HCT116 (cell line): ENCODE measurements around the gene CDR2L. TPM values are rescaled to one million over a fixed set of nuclear protein-coding genes. Genes with fewer than 3 reads are reported as not detected.

ENCODE experiments used
- ATAC-seq: fragments of 200-7000 bp; cut with Tn5 transposase; 2 replicates; pipeline ENCODE4 v1.9.1; 2020; ENCODE audit warnings: mild to moderate bottlenecking, moderate library complexity
- BruUV-seq: library from RNA; stranded (reverse); fragments of 400-500 nt; replicated peaks from 2 replicates; lab custom pipeline; 2021; lab: Mats Ljungman, UMichigan
- CTCF ChIA-PET: fragments of 300-600 bp; sonication (Branson Sonifier 250); formaldehyde crosslinking; loops from one replicate; lab custom pipeline; 2021; ENCODE audit warnings: antibody characterized with exemption; lab: Charles Lee
- POLR2A ChIA-PET: fragments of 300-600, 350-600 bp; sonication (Branson Sonifier 250); formaldehyde crosslinking; loops from one replicate; lab custom pipeline; 2021; ENCODE audit warnings: antibody characterized with exemption; lab: Charles Lee
- RAD21 ChIA-PET, 2 experiments: fragments of 300-600 bp; sonication (Branson Sonifier 250); formaldehyde crosslinking; loops; one replicate each; lab custom pipeline; 2023; ENCODE audit warnings: low total read pairs in 2 of 2; ENCODE audit not compliant: uncharacterized antibody in 2 of 2, unreplicated experiment in 2 of 2, low non-redundant PET in 1 of 2; lab: Charles Lee
- DNase-seq: peaks from one replicate; pipeline ENCODE4 v3.0.0-alpha.2; 2010; ENCODE audit warnings: low read depth, low spot score
- H2AFZ ChIP-seq: fragments of 200-600 bp; shearing (Covaris generic), sonication (generic); 2 replicates; pipeline ENCODE4 v1.6.1; 2017; ENCODE audit warnings: low read depth, mixed run types, mixed read lengths, antibody characterized with exemption, low read length; ENCODE audit not compliant: poor library complexity, severe bottlenecking
- H3K27ac ChIP-seq: 2 replicates; pipeline ENCODE4 v1.5.1; 2012; ENCODE audit warnings: low read depth, low read length
- H3K27me3 ChIP-seq: fragments of 200-600 bp; sonication (generic); 2 replicates; pipeline ENCODE4 v1.6.1; 2016; ENCODE audit warnings: mixed run types, low read length, mixed read lengths; ENCODE audit not compliant: insufficient read depth
- H3K36me3 ChIP-seq, 2 experiments: fragments of 200-500 bp in 1 of 2; fragments of 200-600 bp in 1 of 2; sonication (Bioruptor generic) in 1 of 2; sonication (generic) in 1 of 2; 2 replicates each; pipeline versions ENCODE4 v1.5.1 to v1.6.1; 2014 to 2016; ENCODE audit warnings: low read length in 2 of 2, inconsistent platforms in 1 of 2, mixed read lengths in 1 of 2, mixed run types in 1 of 2; ENCODE audit not compliant: insufficient read depth in 2 of 2, control insufficient read depth in 1 of 2
- H3K4me1 ChIP-seq, 2 experiments: fragments of 200-600 bp in 1 of 2; sonication (generic) in 1 of 2; 2 replicates each; pipeline versions ENCODE4 v1.5.1 to v1.6.1; 2012 to 2017; ENCODE audit warnings: low read length in 2 of 2, inconsistent platforms in 1 of 2, mild to moderate bottlenecking in 1 of 2, mixed read lengths in 1 of 2, mixed run types in 1 of 2, moderate library complexity in 1 of 2; ENCODE audit not compliant: insufficient read depth in 2 of 2, control insufficient read depth in 1 of 2
- H3K4me2 ChIP-seq: fragments of 200-600 bp; sonication (generic); 2 replicates; pipeline ENCODE4 v1.6.1; 2017; ENCODE audit warnings: mixed run types, low read length, mixed read lengths
- H3K4me3 ChIP-seq, 2 experiments: fragments of 200-600 bp in 1 of 2; sonication (generic) in 1 of 2; replicated peaks in 1 of 2; 2 replicates each; pipeline ENCODE4 v1.5.1; 2011 to 2016; ENCODE audit warnings: low read length in 2 of 2, control low read depth in 1 of 2, low read depth in 1 of 2, mild to moderate bottlenecking in 1 of 2, mixed read lengths in 1 of 2, mixed run types in 1 of 2
- H3K79me2 ChIP-seq: fragments of 200-600 bp; sonication (generic); 2 replicates; pipeline ENCODE4 v1.6.1; 2017; ENCODE audit warnings: mild to moderate bottlenecking, mixed run types, low read length, moderate library complexity, mixed read lengths; ENCODE audit not compliant: insufficient read depth
- H3K9ac ChIP-seq: fragments of 200-600 bp; sonication (generic); 2 replicates; pipeline ENCODE4 v1.6.1; 2016; ENCODE audit warnings: low read length, mixed read lengths
- H3K9me2 ChIP-seq: fragments of 200-600 bp; sonication (generic), shearing (Covaris generic); 2 replicates; pipeline ENCODE4 v1.6.1; 2017; ENCODE audit warnings: mixed run types, mild to moderate bottlenecking, moderate library complexity; ENCODE audit not compliant: insufficient read depth
- H3K9me3 ChIP-seq, 2 experiments: fragments of 200-500 bp in 1 of 2; fragments of 200-600 bp in 1 of 2; sonication (Bioruptor generic) in 1 of 2; sonication (generic) in 1 of 2; 2 replicates each; pipeline ENCODE4 v1.6.1; 2014 to 2017; ENCODE audit warnings: low read length in 2 of 2, mixed read lengths in 2 of 2, inconsistent platforms in 1 of 2, low read depth in 1 of 2, mild to moderate bottlenecking in 1 of 2, mixed run types in 1 of 2, moderate library complexity in 1 of 2; ENCODE audit not compliant: control insufficient read depth in 1 of 2, insufficient read depth in 1 of 2
- H4K20me1 ChIP-seq: fragments of 200-600 bp; sonication (generic), shearing (Covaris generic); 2 replicates; pipeline ENCODE4 v1.6.1; 2017; ENCODE audit warnings: mixed run types, mild to moderate bottlenecking, moderate library complexity; ENCODE audit not compliant: insufficient read depth
- ATF3 ChIP-seq: IDR thresholded peaks from 2 replicates; pipeline ENCODE4 v1.6.1; 2012
- CBX3 ChIP-seq: IDR thresholded peaks from 2 replicates; pipeline ENCODE4 v1.6.1; 2012; ENCODE audit warnings: low read depth
- CTCF ChIP-seq, 3 experiments: fragments of 200-600 bp in 1 of 3; sonication (generic) in 1 of 3; IDR thresholded peaks in 2 of 3; conservative IDR thresholded peaks in 1 of 3; 2 replicates each; pipeline ENCODE4 v1.5.1; 2012 to 2017; ENCODE audit warnings: low read depth in 2 of 3, low read length in 2 of 3, antibody characterized with exemption in 1 of 3, borderline replicate concordance in 1 of 3, control low read depth in 1 of 3, mild to moderate bottlenecking in 1 of 3, mixed read lengths in 1 of 3, mixed run types in 1 of 3, moderate library complexity in 1 of 3; ENCODE audit not compliant: insufficient read depth in 1 of 3
- EGR1 ChIP-seq: IDR thresholded peaks from 2 replicates; pipeline ENCODE4 v1.6.1; 2012; ENCODE audit warnings: low read depth
- ELF1 ChIP-seq: IDR thresholded peaks from 2 replicates; pipeline ENCODE4 v1.6.1; 2012; ENCODE audit warnings: low read depth, borderline replicate concordance
- EZH2 ChIP-seq: fragments of 200-600 bp; sonication (generic); IDR thresholded peaks from 2 replicates; pipeline ENCODE4 v1.6.1; 2017; ENCODE audit warnings: antibody characterized with exemption, mixed run types
- FOSL1 ChIP-seq: IDR thresholded peaks from 2 replicates; pipeline ENCODE4 v1.6.1; 2012; ENCODE audit warnings: low read depth
- JUND ChIP-seq: IDR thresholded peaks from 2 replicates; pipeline ENCODE4 v1.6.1; 2012
- POLR2AphosphoS5 ChIP-seq: IDR thresholded peaks from 2 replicates; pipeline ENCODE4 v1.6.1; 2011; ENCODE audit warnings: mild to moderate bottlenecking, low read depth, low read length, moderate library complexity
- RAD21 ChIP-seq: IDR thresholded peaks from 2 replicates; pipeline ENCODE4 v1.6.1; 2012; ENCODE audit warnings: low read depth, mild to moderate bottlenecking
- SP1 ChIP-seq: IDR thresholded peaks from 2 replicates; pipeline ENCODE4 v1.6.1; 2012; ENCODE audit warnings: low read depth
- TCF7L2 ChIP-seq: IDR thresholded peaks from 2 replicates; pipeline ENCODE4 v1.7.0; 2011; ENCODE audit warnings: borderline replicate concordance, inconsistent platforms; ENCODE audit not compliant: insufficient read depth, insufficient read length; ENCODE audit errors: extremely low read depth
- ZFX ChIP-seq: fragments of 450-650 bp; IDR thresholded peaks from 2 replicates; pipeline ENCODE4 v1.6.1; 2017
- intact Hi-C: fragments of 100-400 bp; cut with micrococcal nuclease; formaldehyde crosslinking; loops from 2 replicates; pipeline ENCODE4 v1.10.0; 2022
- total RNA-seq: library from RNA; stranded (reverse); gene quantifications from one replicate; pipeline ENCODE4 v1.2.1, GENCODE V29; 2021; ENCODE audit not compliant: unreplicated experiment

CDR2L gene
- total RNA-seq, 1 experiment from 2014 or later = 26.5 TPM

- RAD21 ChIA-PET = no interaction called here
- H4K20me1 ChIP-seq = no peaks in the 10 kb centered on the region
- no peaks in the 10 kb centered on the region for H3K9me3 ChIP-seq
- peaks cover 2 to 16% of the 10 kb centered on the region in 2 experiments; a peak in 3 of 4 replicates for H3K4me1 ChIP-seq
- no peak overlapping the region for H3K4me3 ChIP-seq
- TSS peak; percentile 54 for BruUV-seq
- DNase-seq = no peak
- H3K36me3 ChIP-seq = no peaks in the 10 kb centered on the region
- no peak for TF ChIP-seq CBX3
- TF ChIP-seq EZH2 = no peak
- no peak for TF ChIP-seq ELF1
- no peak for TF ChIP-seq ZFX
- TF ChIP-seq FOSL1 = no peak
- TF ChIP-seq TCF7L2 = no peak
- no peak for TF ChIP-seq JUND
- TF ChIP-seq EGR1 = no peak
- TF ChIP-seq SP1 = no peak
- no peak for TF ChIP-seq RAD21
- TF ChIP-seq POLR2AphosphoS5 = no peak
- intact Hi-C loops = no loop called here
- H2AFZ ChIP-seq = no peak overlapping the region
- no peaks in the 10 kb centered on the region for H3K9me2 ChIP-seq
- POLR2A ChIA-PET = interaction anchor here (0.8 kb wide), 1 partner anchor 78 kb away, joined by 4 read pairs; the partner anchor contains the start of gene FDXR
- no peak overlapping the region for H3K27ac ChIP-seq
- H3K79me2 ChIP-seq = no peaks in the 10 kb centered on the region
- ATAC-seq = no peak
- no peak overlapping the region for H3K4me2 ChIP-seq
- no peaks in the 10 kb centered on the region for H3K27me3 ChIP-seq
- CTCF ChIA-PET = interaction anchor here (1.5 to 4.1 kb wide), 2 partner anchors 10 to 11 kb away, joined by 8 to 24 read pairs; no protein-coding TSS in a partner anchor
- H3K9ac ChIP-seq = no peak overlapping the region
These were observed 36.4 kb upstream of the CDR2L start for GRCh38 chr17:74951065-74951464.

GRCh38 chr17:74951680-74952421, 35.6 kb upstream of the CDR2L start:
- ChIA-PET RAD21 (no interaction called here), POLR2A (interaction anchor here (0.5 to 1.1 kb wide), 3 partner anchors 78 to 225 kb away, joined by 3 to 4 read pairs (median 4); partner anchors contain the start of gene FDXR), CTCF (interaction anchor here (1.5 kb wide), 1 partner anchor 9 kb away, joined by 8 read pairs; no protein-coding TSS in a partner anchor)
- DNase-seq (no peak), ATAC-seq (no peak)
- H3K27ac ChIP-seq = no peak overlapping the region
- H3K4me3 ChIP-seq = no peak overlapping the region
- H3K9me2 ChIP-seq = no peaks in the 10 kb centered on the region
- no TSS peak for BruUV-seq
- H3K27me3 ChIP-seq = no peaks in the 10 kb centered on the region
- intact Hi-C loops = no loop called here
- no peak overlapping the region for H2AFZ ChIP-seq
- peaks cover 2 to 16% of the 10 kb centered on the region in 2 experiments; a peak in 3 of 4 replicates for H3K4me1 ChIP-seq
- H3K9me3 ChIP-seq = no peaks in the 10 kb centered on the region
- H3K4me2 ChIP-seq = no peak overlapping the region
- no peaks in the 10 kb centered on the region for H4K20me1 ChIP-seq
- no peaks in the 10 kb centered on the region for H3K36me3 ChIP-seq
- no peaks in the 10 kb centered on the region for H3K79me2 ChIP-seq
- TF ChIP-seq ATF3 = no peak
- TF ChIP-seq TCF7L2 = no peak
- no peak for TF ChIP-seq JUND
- TF ChIP-seq ELF1 = no peak
- TF ChIP-seq RAD21 = no peak
- TF ChIP-seq EZH2 = no peak
- TF ChIP-seq CTCF (IDR thresholded peaks at IDR 0.05 in 2 of 3, conservative IDR thresholded peaks at IDR 0.05 in 1 of 3; ENCODE audit: borderline replicate concordance in 1 of 3, insufficient read depth in 1 of 3, low read depth in 2 of 3, low read length in 2 of 3) = no peak
- no peak for TF ChIP-seq EGR1
- TF ChIP-seq, all 23 proteins: peak for 0
- H3K9ac ChIP-seq = no peak overlapping the region
